Fibroblast of peridontal ligament (primary cell): ENCODE data around the gene EXD3.
A peak's percentile ranks its signal among the peaks of the same experiment; 100 is the strongest.

ENCODE experiments used
- DNase-seq: peaks from one replicate; pipeline ENCODE4 v3.0.0-alpha.2; 2010; ENCODE audit errors: extremely low read depth

Gene EXD3

GRCh38 chr9:137432687-137433348, 9.9 kb upstream of the EXD3 start:
- DNase-seq, result no peak

GRCh38 chr9:137431416-137431931, 8.5 kb upstream of the EXD3 start:
- no peak for DNase-seq

- DNase-seq, result no peak
Measured at GRCh38 chr9:137430723-137431415, 7.9 kb upstream of the EXD3 start.

GRCh38 chr9:137429974-137430722, 7.2 kb upstream of the EXD3 start:
- DNase-seq, result no peak

- no peak for DNase-seq
Measured at GRCh38 chr9:137429546-137429890, 6.6 kb upstream of the EXD3 start.

GRCh38 chr9:137428841-137429545, 6.0 kb upstream of the EXD3 start:
- no peak for DNase-seq

- no peak for DNase-seq
Measured at GRCh38 chr9:137428311-137428630, 5.3 kb upstream of the EXD3 start.

- no peak for DNase-seq
Measured at GRCh38 chr9:137427454-137428310, 4.7 kb upstream of the EXD3 start.

GRCh38 chr9:137426018-137426681, 3.2 kb upstream of the EXD3 start:
- DNase-seq, result no peak

GRCh38 chr9:137423514-137424291, 741 bp upstream of the EXD3 start:
- DNase-seq, result no peak

GRCh38 chr9:137421838-137422603, 941 bp downstream of the EXD3 start:
- no peak for DNase-seq

- no peak for DNase-seq
Measured at GRCh38 chr9:137417161-137418021, 5.6 kb downstream of the EXD3 start.

- DNase-seq, result no peak
Measured at GRCh38 chr9:137416563-137417151, 6.3 kb downstream of the EXD3 start.

GRCh38 chr9:137416006-137416562, 6.9 kb downstream of the EXD3 start:
- no peak for DNase-seq

- DNase-seq, result no peak
Measured at GRCh38 chr9:137415451-137415850, 7.5 kb downstream of the EXD3 start.

- no peak for DNase-seq
Measured at GRCh38 chr9:137412431-137412830, 10.5 kb downstream of the EXD3 start.

GRCh38 chr9:137411645-137412380, 11.1 kb downstream of the EXD3 start:
- DNase-seq, result peak; percentile 63
